Kidney (tissue), 14 donors: ENCODE results near the gene ANHX. TPM values are rescaled to one million over a fixed set of nuclear protein-coding genes. Genes with fewer than 3 reads are reported as not detected.

Experiments
- DNase-seq, 5 donors: peaks; one replicate each; pipeline ENCODE4 v3.0.0-alpha.2; 2013 to 2020
- FAIRE-seq: peaks from 2 replicates; lab custom pipeline; 2012; peaks lifted over from hg19 to GRCh38; lab: Jason Lieb, UNC
- H3K27ac ChIP-seq, 2 donors: one replicate each; pipeline ENCODE4 v1.7.0; 2013; ENCODE audit warnings: low read depth in 2 of 2, low read length in 2 of 2, inconsistent platforms in 1 of 2
- H3K27me3 ChIP-seq: one replicate; pipeline ENCODE4 v1.7.1; 2013; ENCODE audit warnings: low read length, inconsistent platforms; ENCODE audit not compliant: control insufficient read depth, insufficient read depth
- H3K36me3 ChIP-seq, 3 donors: one replicate each; pipeline versions ENCODE4 v1.7.0 to v1.7.1; 2013; ENCODE audit warnings: low read length in 3 of 3, control low read depth in 1 of 3, inconsistent platforms in 1 of 3; ENCODE audit not compliant: insufficient read depth in 3 of 3, control insufficient read depth in 2 of 3
- H3K4me1 ChIP-seq, 3 donors: one replicate each; pipeline versions ENCODE4 v1.7.0 to v1.7.1; 2013; ENCODE audit warnings: low read length in 3 of 3, inconsistent platforms in 1 of 3, low read depth in 1 of 3; ENCODE audit not compliant: control insufficient read depth in 2 of 3, insufficient read depth in 2 of 3
- H3K4me3 ChIP-seq, 3 donors: one replicate each; pipeline versions ENCODE4 v1.7.0 to v1.8.1; 2013; ENCODE audit warnings: low read length in 3 of 3, control low read depth in 1 of 3, inconsistent platforms in 1 of 3
- H3K9ac ChIP-seq, 3 donors: one replicate each; pipeline versions ENCODE4 v1.7.0 to v1.7.1; 2013; ENCODE audit warnings: low read length in 3 of 3, control low read depth in 1 of 3, inconsistent platforms in 1 of 3
- H3K9me3 ChIP-seq, 3 donors: one replicate each; pipeline versions ENCODE4 v1.7.0 to v1.7.1; 2013; ENCODE audit warnings: low read length in 3 of 3, control low read depth in 1 of 3, inconsistent platforms in 1 of 3; ENCODE audit not compliant: control insufficient read depth in 2 of 3, insufficient read depth in 1 of 3
- intact Hi-C: fragments of 100-400 bp; cut with DNase I; formaldehyde crosslinking; loops from one replicate; pipeline ENCODE4 v1.11.1; 2022
- polyA plus RNA-seq: library from polyadenylated mRNA; stranded (reverse); fragments of 350-450 nt; fragmentation: Illumina TruSeq; extraction: RNeasy Lipid Tissue Mini Kit (QIAGEN cat#74804); gene quantifications from one replicate; pipeline ENCODE4 v1.2.3, GENCODE V29; 2014; ENCODE audit warnings: low read depth, low replicate concordance; ENCODE audit not compliant: insufficient read depth
- total RNA-seq: library from RNA; stranded (reverse); fragmentation: NEBNext Ultra II Directional; extraction: Animal tissue kit (Norgen Biotek cat#: 25700); gene quantifications from one replicate; pipeline ENCODE4 v1.2.1, GENCODE V29; 2021
- TF ChIP-seq, protein P1 (sequence below): IDR thresholded peaks from 3 replicates; pipeline ENCODE4 v1.5.1; 2012; ENCODE audit warnings: mild to moderate bottlenecking, moderate library complexity, borderline replicate concordance; ENCODE audit not compliant: insufficient read depth; ENCODE audit errors: extremely low read depth
- donor health status: control.
- donor health status: control.
- donor health status: control.
- donor health status: control.
- donor health status: control.
- donor health status: DM: yes; HTN: yes; CAD: no.
- donor health status: Normal renal cell carcinoma (clear cell type).

The ANHX gene
- total and polyA plus RNA-seq, 2 donors from 2014 or later, result not detected

DNA sequence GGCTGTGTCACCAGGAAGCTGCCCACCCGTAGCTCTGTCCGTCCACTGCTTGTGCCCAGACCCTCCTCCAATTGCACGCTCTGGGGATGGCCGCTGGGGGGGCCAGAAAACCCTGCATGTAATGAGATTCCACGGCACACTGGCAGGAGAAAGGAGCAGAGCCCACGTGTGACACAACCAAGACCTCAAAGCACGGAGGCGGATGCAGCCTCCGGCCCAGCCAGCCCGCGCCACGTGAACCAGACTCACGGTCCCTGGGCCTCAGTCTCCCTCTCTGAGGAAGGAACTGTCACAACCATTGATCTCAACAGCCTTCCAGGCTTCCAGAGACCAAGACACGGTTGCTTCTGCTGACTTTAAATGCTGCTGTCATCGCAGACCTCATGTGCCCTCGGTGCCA lies 14.4 kb downstream of the ANHX start:
- no peaks in the 10 kb centered on the region for H3K36me3 ChIP-seq
- no peaks in the 10 kb centered on the region for H3K27me3 ChIP-seq
- FAIRE-seq (no peak), DNase-seq (no peak)
- TF ChIP-seq, protein P1, sequence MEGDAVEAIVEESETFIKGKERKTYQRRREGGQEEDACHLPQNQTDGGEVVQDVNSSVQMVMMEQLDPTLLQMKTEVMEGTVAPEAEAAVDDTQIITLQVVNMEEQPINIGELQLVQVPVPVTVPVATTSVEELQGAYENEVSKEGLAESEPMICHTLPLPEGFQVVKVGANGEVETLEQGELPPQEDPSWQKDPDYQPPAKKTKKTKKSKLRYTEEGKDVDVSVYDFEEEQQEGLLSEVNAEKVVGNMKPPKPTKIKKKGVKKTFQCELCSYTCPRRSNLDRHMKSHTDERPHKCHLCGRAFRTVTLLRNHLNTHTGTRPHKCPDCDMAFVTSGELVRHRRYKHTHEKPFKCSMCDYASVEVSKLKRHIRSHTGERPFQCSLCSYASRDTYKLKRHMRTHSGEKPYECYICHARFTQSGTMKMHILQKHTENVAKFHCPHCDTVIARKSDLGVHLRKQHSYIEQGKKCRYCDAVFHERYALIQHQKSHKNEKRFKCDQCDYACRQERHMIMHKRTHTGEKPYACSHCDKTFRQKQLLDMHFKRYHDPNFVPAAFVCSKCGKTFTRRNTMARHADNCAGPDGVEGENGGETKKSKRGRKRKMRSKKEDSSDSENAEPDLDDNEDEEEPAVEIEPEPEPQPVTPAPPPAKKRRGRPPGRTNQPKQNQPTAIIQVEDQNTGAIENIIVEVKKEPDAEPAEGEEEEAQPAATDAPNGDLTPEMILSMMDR, result no peak
- H3K9ac ChIP-seq, result no peak overlapping the region
- no peaks in the 10 kb centered on the region for H3K4me1 ChIP-seq
- no peak overlapping the region for H3K4me3 ChIP-seq
- peaks cover 0 to 36% (median 0%) of the 10 kb centered on the region in 3 donors for H3K9me3 ChIP-seq
- no peak overlapping the region for H3K27ac ChIP-seq
- intact Hi-C loops, result no loop called here

DNA sequence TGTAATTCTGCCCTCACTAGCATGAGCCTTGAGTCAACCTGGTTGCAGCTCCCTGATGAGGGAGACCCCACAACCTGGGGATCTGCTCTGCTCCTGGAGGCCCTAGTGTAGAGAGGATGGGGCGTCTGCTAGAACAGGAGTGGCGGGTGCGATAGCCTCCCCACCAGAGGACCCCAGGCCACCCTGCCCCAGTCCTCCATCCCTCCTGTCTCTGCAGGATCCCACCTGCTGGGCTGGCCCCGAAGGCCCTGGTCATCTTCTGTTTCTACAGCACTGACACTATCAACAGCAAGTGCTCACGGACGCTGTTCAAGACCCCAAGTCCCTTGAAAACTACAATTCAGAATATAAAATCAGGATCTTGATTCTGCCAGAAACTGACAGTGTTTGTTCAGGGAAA lies 15.2 kb downstream of the ANHX start:
- Histone ChIP-seq H3K4me3 (no peak overlapping the region), H3K36me3 (no peaks in the 10 kb centered on the region), H3K27ac (no peak overlapping the region), H3K27me3 (no peaks in the 10 kb centered on the region), H3K9me3 (peaks cover 0 to 44% (median 0%) of the 10 kb centered on the region in 3 donors), H3K9ac (no peak overlapping the region), H3K4me1 (no peaks in the 10 kb centered on the region)
- FAIRE-seq (no peak), DNase-seq (no peak)
- intact Hi-C loops, result no loop called here
- TF ChIP-seq, protein P1, result no peak

DNA sequence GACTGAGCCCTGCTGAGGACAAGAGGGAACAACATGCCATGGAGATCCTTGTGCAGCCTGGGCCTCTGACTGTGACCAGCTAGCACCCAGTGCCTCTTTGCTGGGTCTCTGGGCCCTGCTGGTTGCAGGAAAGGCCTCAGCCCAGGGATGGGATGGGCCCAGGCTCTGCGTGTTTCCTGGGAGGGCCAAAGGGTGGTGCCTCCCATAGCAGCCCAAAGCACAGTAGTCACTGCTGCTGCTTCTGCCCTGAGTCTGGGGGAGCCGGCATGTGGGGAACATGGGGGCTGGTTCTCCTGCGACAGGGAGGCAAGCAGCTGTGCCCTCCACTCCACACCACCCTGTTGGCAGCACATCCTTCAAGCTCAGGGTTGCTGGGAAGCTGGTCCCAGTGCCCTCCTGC lies 18.5 kb downstream of the ANHX start:
- no peak overlapping the region for H3K9ac ChIP-seq
- no peaks in the 10 kb centered on the region for H3K36me3 ChIP-seq
- H3K4me3 ChIP-seq, result no peak overlapping the region
- H3K27ac ChIP-seq, result no peak overlapping the region
- no peak for FAIRE-seq
- H3K4me1 ChIP-seq, result no peaks in the 10 kb centered on the region
- peaks cover 0 to 66% (median 8%) of the 10 kb centered on the region in 3 donors for H3K9me3 ChIP-seq
- no peak for DNase-seq
- no peaks in the 10 kb centered on the region for H3K27me3 ChIP-seq
- TF ChIP-seq, protein P1, result no peak
- intact Hi-C loops, result no loop called here

DNA sequence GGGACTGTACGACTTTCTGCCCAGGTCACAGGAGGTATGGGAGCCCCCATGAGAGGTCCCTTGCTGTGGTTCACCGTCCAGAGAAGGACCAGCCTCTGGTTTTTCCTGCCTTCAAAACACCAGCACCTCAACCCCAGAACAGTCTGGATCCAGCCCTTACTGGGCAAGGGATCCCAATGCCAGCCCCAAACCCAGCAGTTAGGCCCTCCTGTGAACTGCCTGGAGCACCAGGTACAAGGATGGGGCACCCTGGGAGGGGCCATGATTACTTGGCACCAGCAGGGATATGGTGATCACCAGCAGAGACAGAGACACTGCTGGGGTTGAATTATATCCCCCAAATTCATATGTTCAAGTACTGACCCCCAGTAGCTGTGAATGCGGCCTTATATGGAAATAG lies 20.0 kb downstream of the ANHX start:
- Histone ChIP-seq H3K27me3 (no peaks in the 10 kb centered on the region), H3K4me1 (no peaks in the 10 kb centered on the region), H3K36me3 (no peaks in the 10 kb centered on the region), H3K9me3 (peaks cover 0 to 79% (median 15%) of the 10 kb centered on the region in 3 donors), H3K27ac (no peak overlapping the region), H3K9ac (no peak overlapping the region), H3K4me3 (no peak overlapping the region)
- TF ChIP-seq, protein P1, result no peak
- FAIRE-seq (no peak), DNase-seq (no peak)
- intact Hi-C loops, result no loop called here
